Stimulated activated memory B cell treated with anti-CD40 and anti-IgM and Interleukin-4, amounts not matched to agents 10 μg/mL and 1 μg/mL and 100 μg/mL, for 72 hours (primary cell): Measurements from ENCODE around the gene CCL23.

Experiments used
- ATAC-seq: fragments of 150-1000 bp; cut with Tn5 transposase; 2 replicates; pipeline ENCODE4 v1.10.0; 2021
- H3K27ac Mint-ChIP-seq: one replicate; pipeline ENCODE4 v1.8.0; 2022; ENCODE audit warnings: mild to moderate bottlenecking, mixed read lengths
- H3K27me3 Mint-ChIP-seq: one replicate; pipeline ENCODE4 v1.8.0; 2022; ENCODE audit warnings: mixed read lengths
- H3K36me3 Mint-ChIP-seq: one replicate; pipeline ENCODE4 v1.8.0; 2022; ENCODE audit warnings: mixed read lengths
- H3K4me1 Mint-ChIP-seq: one replicate; pipeline ENCODE4 v1.8.0; 2022; ENCODE audit warnings: mixed read lengths
- H3K4me3 Mint-ChIP-seq: one replicate; pipeline ENCODE4 v1.8.0; 2022; ENCODE audit warnings: mild to moderate bottlenecking, moderate library complexity, mixed read lengths
- H3K9me3 Mint-ChIP-seq: one replicate; pipeline ENCODE4 v1.8.0; 2022; ENCODE audit warnings: mixed read lengths

The CCL23 gene

GRCh38 chr17:35965272-35965671 is 52.5 kb downstream of the CCL23 start:
- Mint-ChIP-seq H3K4me3 (no peak overlapping the region), H3K4me1 (no peaks in the 10 kb centered on the region), H3K36me3 (no peaks in the 10 kb centered on the region), H3K27ac (no peak overlapping the region), H3K9me3 (no peaks in the 10 kb centered on the region), H3K27me3 (peaks cover 33% of the 10 kb centered on the region)
- ATAC-seq, result no peak

GRCh38 chr17:35963663-35964062 is 54.1 kb downstream of the CCL23 start:
- H3K4me3 Mint-ChIP-seq, result no peak overlapping the region
- no peaks in the 10 kb centered on the region for H3K36me3 Mint-ChIP-seq
- no peak for ATAC-seq
- no peaks in the 10 kb centered on the region for H3K4me1 Mint-ChIP-seq
- peaks cover 38% of the 10 kb centered on the region for H3K27me3 Mint-ChIP-seq
- no peak overlapping the region for H3K27ac Mint-ChIP-seq
- no peaks in the 10 kb centered on the region for H3K9me3 Mint-ChIP-seq
